IPS-18a (cell line): ENCODE measurements around the gene AMFR.

Experiments used
- H3K27ac ChIP-seq: one replicate; pipeline ENCODE4 v1.5.1; 2013; ENCODE audit warnings: low read length
- H3K27me3 ChIP-seq: one replicate; pipeline ENCODE4 v1.6.1; 2013; ENCODE audit warnings: mild to moderate bottlenecking, low read length; ENCODE audit not compliant: control insufficient read depth, insufficient read depth
- H3K36me3 ChIP-seq: one replicate; pipeline ENCODE4 v1.6.1; 2013; ENCODE audit warnings: low read depth, low read length; ENCODE audit not compliant: control insufficient read depth
- H3K4me1 ChIP-seq: one replicate; pipeline ENCODE4 v1.6.1; 2013; ENCODE audit warnings: low read depth, low read length; ENCODE audit not compliant: control insufficient read depth
- H3K4me3 ChIP-seq: one replicate; pipeline ENCODE4 v1.5.1; 2013; ENCODE audit warnings: low read length
- H3K9ac ChIP-seq: one replicate; pipeline ENCODE4 v1.6.1; 2013; ENCODE audit warnings: mild to moderate bottlenecking, low read length, moderate library complexity
- H3K9me3 ChIP-seq: one replicate; pipeline ENCODE4 v1.6.1; 2013; ENCODE audit warnings: low read depth, low read length; ENCODE audit not compliant: control insufficient read depth

AMFR gene

DNA sequence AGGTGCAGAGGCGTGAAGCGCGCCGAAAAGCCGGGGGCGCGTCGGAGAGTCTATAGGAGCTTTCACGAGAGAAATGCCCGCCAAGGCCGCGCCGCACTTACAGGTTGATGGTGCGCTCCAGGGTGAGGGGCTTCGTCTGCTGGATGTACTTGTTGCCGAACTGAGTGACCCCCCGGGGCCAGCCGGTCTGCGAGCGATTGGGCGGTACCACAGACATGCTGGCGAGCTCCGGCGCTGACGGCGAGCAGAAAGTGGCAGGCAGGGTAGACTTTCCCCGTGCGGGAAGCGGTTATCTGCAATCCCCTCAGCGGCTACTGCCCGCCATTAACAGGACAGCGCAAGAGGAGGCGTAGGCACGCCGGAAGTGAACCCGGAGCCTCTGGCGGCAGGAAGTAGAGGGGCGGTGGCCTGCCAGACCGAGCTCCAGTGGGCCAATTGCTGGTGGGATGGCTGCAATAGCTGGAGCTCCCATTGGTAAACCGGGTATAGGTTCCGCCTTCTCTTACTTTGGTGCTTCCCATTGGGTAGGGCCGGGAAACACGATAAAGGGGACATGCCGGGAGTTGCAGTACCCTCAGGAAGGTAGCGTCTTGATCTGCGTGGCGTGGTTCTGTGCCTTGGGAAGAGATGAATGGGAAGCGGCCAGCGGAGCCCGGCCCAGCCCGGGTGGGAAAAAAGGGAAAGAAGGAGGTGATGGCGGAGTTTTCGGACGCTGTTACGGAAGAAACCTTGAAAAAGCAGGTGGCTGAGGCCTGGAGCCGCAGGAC lies 25.8 kb upstream of the AMFR start, which contains the start of the genes NUDT21 and OGFOD1:
TSS of gene NUDT21 (minus strand) at position 347 of the 767 bp plus-strand sequence. CDS start at position 217, 130 bp downstream.
TSS of gene OGFOD1 (plus strand) at position 569 of the 767 bp plus-strand sequence. CDS start at position 628, 59 bp downstream.
- peak within 1 kb of the TSS; percentile 87 for H3K9ac ChIP-seq
- peak within 1 kb of the TSS; percentile 97 for H3K4me3 ChIP-seq
- H3K9me3 ChIP-seq = no peaks in the 10 kb centered on the region
- peaks cover 4% of the 10 kb centered on the region for H3K4me1 ChIP-seq
- H3K27ac ChIP-seq = peak within 1 kb of the TSS; percentile 69
- no peaks in the 10 kb centered on the region for H3K27me3 ChIP-seq
- H3K36me3 ChIP-seq = peaks cover 41% of the 10 kb centered on the region

DNA sequence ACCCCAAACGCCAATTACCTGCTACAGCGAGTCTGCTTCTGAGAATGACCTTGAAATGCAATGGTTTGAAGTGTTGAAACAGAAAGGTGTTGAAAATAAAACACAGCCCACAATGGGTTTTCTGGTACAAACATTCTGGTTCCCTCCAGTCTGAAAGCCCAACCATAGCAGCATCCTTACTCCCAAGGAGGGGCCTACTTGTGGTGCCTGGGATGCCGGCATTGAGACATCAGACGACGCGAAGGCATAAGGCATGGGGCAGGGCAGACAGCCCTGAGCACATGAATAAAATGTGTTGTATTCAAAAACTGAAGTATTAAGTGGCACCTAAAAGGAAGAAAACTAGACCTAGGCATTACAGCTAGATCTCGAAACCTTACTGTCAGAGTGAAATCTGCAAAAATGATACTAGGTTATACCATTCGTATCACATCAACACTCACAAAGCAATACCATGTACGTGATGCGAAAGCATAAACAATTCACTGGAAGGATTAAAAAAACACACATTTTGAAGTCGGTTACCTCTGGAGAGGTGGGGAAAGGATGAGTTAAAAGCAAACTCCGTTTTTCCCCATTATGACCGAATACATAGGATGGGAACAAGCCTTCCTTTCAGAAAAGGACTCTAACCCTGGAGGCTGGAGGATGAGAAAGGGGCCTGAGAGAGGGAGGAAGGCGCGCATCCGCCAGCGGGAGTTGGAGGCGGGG lies 25.1 kb upstream of the AMFR start:
- Histone ChIP-seq H3K27ac (no peak overlapping the region), H3K9ac (peak overlapping the region; percentile 87), H3K4me3 (peak overlapping the region; percentile 97), H3K36me3 (peaks cover 41% of the 10 kb centered on the region), H3K27me3 (no peaks in the 10 kb centered on the region), H3K9me3 (no peaks in the 10 kb centered on the region), H3K4me1 (peaks cover 4% of the 10 kb centered on the region)

DNA sequence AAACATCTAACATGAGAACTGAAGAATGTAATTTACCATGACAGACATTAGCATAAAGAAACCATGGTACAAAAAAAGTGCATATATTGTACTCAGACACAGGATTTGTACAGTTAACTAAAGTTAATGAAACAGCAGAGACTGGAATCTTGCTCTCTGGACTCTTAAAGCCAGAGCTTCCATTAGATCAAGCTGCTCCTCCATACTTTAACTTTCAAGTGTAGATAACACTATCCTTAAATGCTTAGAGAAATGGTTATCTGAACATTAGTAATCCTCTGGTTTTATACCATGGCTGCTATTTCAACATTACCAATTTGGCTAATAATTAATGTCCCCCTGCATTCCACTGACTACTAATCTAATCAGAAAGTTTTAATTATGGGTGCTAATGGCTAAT lies 22.7 kb upstream of the AMFR start:
- Histone ChIP-seq H3K36me3 (peaks cover 23% of the 10 kb centered on the region), H3K9ac (no peak overlapping the region), H3K27ac (no peak overlapping the region), H3K4me1 (peaks cover 4% of the 10 kb centered on the region), H3K4me3 (no peak overlapping the region), H3K9me3 (no peaks in the 10 kb centered on the region), H3K27me3 (no peaks in the 10 kb centered on the region)

DNA sequence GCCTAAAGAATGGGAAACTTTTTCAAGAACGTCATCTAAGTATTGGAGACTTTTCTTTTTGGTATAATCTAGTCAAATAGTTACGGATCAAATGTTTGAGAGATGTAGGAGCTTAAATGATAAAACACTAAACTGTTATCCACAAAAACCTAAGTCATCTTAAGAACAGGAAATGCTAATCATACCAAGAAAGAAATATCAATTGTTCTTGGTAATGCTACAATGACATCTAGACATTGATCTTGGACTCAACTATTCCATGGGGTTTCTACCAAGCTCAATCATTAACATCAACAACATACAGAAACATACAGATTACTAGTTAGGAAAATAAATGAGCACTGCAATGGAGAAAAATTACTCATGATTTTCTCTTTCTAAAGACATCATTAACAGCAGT lies 21.9 kb upstream of the AMFR start:
- no peaks in the 10 kb centered on the region for H3K9me3 ChIP-seq
- H3K4me1 ChIP-seq = peaks cover 4% of the 10 kb centered on the region
- H3K36me3 ChIP-seq = peaks cover 23% of the 10 kb centered on the region
- H3K27me3 ChIP-seq = no peaks in the 10 kb centered on the region
- no peak overlapping the region for H3K9ac ChIP-seq
- no peak overlapping the region for H3K27ac ChIP-seq
- H3K4me3 ChIP-seq = no peak overlapping the region

DNA sequence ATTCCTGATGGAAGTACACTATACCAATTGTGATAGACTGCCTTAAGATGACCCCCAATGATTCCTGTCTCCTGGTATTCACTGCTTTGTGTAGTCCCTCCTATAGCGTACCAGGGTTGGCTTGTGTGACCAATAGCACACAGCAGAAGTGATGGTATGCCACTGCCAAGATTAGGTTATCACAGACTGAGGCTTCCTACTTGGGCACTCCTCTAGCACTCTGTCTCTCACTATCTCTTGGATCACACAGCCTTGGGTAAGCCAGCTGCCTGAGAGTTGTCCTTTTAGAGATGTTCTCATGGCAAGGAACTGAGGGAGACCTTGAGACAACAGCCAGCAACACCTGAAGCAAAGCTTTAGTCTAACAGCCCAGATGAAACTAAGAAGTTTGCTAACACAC lies 12.7 kb upstream of the AMFR start:
- H3K36me3 ChIP-seq = peaks cover 51% of the 10 kb centered on the region
- no peaks in the 10 kb centered on the region for H3K9me3 ChIP-seq
- H3K4me3 ChIP-seq = no peak overlapping the region
- no peaks in the 10 kb centered on the region for H3K4me1 ChIP-seq
- H3K27ac ChIP-seq = no peak overlapping the region
- no peak overlapping the region for H3K9ac ChIP-seq
- H3K27me3 ChIP-seq = no peaks in the 10 kb centered on the region

DNA sequence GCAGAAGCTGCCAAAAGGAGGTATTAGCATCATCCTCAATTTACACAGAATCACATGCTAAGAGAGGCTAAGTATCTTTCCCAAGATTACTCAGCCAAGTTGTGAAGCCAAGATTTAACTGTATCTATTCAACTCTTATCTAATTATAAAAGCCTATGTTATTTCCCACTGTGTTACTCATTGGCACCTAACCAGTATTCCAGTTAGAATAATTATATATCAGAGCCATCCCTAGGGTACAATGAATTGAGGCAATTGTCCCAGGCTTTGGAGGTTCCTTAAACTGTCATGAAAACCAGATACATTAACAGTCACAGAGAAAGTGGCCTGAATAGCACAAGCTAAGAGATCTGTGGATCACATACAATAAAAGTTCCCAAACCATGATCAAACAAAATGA lies 10.9 kb upstream of the AMFR start:
- no peaks in the 10 kb centered on the region for H3K4me1 ChIP-seq
- peaks cover 67% of the 10 kb centered on the region for H3K36me3 ChIP-seq
- H3K4me3 ChIP-seq = no peak overlapping the region

DNA sequence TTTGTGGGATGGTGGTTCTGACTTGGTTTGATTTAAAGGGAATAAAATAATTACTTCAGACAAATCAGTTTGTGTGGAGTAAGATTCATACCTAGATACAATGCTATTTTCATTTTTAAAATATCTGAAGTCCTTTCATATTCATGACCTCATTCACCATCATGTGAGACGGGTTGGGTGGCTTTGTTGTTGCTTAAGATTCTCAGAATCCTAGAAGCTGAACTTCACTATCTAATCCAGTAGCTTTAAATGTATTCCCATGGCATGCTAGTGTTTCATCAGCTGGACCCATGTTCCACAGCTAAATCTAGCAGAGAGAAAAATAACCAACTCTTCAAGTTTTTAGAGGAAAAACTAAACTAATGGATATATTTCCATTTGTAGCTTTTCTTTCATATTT lies 2.7 kb upstream of the AMFR start:
- no peak overlapping the region for H3K27ac ChIP-seq

More for the DNA sequence above, 10.9 kb upstream of the AMFR start:
- Histone ChIP-seq H3K9ac (no peak overlapping the region), H3K9me3 (no peaks in the 10 kb centered on the region), H3K27ac (no peak overlapping the region), H3K27me3 (no peaks in the 10 kb centered on the region)

DNA sequence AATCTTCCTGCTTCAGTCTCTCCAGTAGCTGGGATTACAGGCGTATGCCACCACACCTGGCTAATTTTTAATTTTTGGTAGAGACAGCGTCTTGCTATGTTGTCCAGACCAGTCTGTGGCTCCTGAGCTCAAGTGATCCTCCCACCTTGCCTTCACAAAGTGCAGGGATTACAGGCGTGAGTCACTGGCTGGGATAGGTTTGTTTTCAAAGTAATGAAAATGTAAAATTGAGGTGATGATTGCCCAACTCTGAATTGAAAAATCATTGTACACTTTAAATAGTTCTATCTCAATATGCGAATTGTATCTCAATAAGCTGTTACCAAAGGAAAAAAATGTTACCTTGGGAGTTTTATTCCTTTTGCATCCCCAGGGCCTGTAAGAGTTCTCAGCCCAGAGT lies 1.2 kb upstream of the AMFR start:
- peaks cover 14% of the 10 kb centered on the region for H3K36me3 ChIP-seq
- no peaks in the 10 kb centered on the region for H3K9me3 ChIP-seq
- no peak overlapping the region for H3K9ac ChIP-seq
- no peak overlapping the region for H3K27ac ChIP-seq
- peaks cover 34% of the 10 kb centered on the region for H3K27me3 ChIP-seq
- H3K4me3 ChIP-seq = no peak overlapping the region
- H3K4me1 ChIP-seq = peaks cover 16% of the 10 kb centered on the region

More for the DNA sequence above, 2.7 kb upstream of the AMFR start:
- Histone ChIP-seq H3K9me3 (no peaks in the 10 kb centered on the region), H3K4me1 (peaks cover 7% of the 10 kb centered on the region), H3K27me3 (peaks cover 21% of the 10 kb centered on the region), H3K4me3 (no peak overlapping the region), H3K9ac (no peak overlapping the region), H3K36me3 (peaks cover 28% of the 10 kb centered on the region)

DNA sequence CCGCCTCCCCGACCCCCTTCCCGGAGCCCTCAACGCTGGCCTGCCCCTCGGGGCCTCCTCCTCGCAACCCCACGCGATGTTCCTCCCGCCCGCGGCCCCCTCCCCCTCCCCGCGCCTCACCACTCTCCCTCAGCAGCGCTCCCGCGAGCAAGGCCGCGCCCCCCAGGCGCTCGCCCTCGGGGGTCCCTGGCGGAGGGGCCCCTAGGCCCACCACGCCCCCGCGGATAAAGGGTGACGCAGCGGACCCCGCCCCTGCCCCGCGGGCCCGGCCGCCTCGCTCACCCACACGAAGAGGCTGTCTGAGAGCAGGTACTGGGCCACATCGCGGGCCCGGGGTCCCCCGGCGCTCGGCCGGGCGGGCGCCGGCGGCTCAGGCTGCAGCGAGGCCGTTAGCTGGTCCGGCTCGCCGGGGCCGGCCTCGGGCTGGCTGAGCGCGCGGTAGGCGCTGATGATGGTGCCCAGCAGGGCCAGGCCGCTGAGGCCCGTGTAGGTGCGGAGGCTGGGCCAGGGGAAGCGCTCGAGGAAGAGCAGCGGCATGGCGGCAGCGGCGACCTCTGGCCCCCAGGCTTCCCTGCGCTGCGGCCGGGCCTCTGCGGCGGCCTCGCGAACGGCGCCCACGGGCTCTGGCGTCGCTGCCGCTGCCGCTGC lies 430 bp downstream of the AMFR start:
- Histone ChIP-seq H3K4me3 (peak overlapping the region; percentile 72), H3K27me3 (peaks cover 34% of the 10 kb centered on the region), H3K9ac (peak overlapping the region; percentile 42), H3K9me3 (no peaks in the 10 kb centered on the region), H3K27ac (no peak overlapping the region), H3K4me1 (peaks cover 21% of the 10 kb centered on the region), H3K36me3 (no peaks in the 10 kb centered on the region)

DNA sequence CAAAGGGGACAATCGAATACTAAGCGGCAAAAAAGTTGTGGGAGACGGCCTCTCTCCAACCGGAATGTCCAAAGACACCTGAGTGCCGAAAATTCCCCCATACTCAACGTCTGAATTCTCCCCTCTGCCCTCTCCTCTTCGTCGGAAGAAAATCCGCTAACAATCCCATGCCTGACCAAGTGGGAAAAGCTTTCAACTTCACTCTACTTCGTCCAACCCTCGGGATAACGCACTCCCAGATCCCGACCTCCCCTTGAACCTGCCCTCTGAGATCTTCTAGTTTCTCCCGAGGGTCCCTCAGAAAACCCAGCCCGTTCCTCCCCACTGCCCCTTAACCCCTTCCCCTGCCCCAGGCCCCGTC lies 961 bp downstream of the AMFR start:
- no peak overlapping the region for H3K27ac ChIP-seq
- H3K4me3 ChIP-seq = peak overlapping the region; percentile 72
- H3K4me1 ChIP-seq = peaks cover 21% of the 10 kb centered on the region
- peaks cover 34% of the 10 kb centered on the region for H3K27me3 ChIP-seq
- H3K36me3 ChIP-seq = no peaks in the 10 kb centered on the region
- no peaks in the 10 kb centered on the region for H3K9me3 ChIP-seq
- peak overlapping the region; percentile 42 for H3K9ac ChIP-seq

DNA sequence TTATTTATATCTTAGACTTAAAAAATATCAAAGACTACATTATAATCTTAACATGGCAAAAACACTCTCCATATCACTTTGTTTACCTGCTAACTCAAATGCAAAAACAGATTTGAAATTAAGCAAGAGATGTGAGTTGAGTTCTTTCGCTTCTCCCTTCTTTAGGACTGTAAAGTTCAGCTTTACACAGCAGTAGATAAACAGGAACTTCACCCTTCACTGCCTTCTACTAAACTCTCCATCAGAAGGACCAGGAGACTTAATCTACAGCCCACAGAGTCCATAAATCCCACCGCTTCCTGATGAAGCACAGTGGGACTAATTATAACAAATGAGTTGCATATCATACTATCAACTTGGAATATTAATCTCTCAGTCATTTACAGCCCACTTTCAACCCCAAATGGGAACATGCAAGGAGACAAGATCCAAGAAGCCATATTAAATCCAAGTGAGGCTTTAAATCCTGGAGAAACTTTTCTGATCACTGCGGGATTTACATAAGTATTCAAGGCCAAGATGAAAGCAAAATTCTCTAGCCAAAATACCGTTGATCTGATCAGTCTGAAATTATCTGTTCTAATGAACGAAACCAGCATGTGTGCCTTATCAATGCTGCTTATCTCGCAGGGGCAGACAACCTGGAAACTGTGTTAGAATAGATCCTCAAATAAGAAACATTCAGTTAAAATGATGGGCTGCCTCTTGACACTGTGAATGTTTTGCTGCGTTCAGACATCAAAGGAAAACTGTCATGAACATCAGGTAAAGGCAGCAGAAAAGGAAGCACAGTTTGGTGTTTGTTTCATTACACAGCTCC lies 1.6 kb downstream of the AMFR start:
- H3K4me1 ChIP-seq = peaks cover 21% of the 10 kb centered on the region
- peak overlapping the region; percentile 72 for H3K4me3 ChIP-seq
- no peak overlapping the region for H3K27ac ChIP-seq
- no peaks in the 10 kb centered on the region for H3K36me3 ChIP-seq
- peak overlapping the region; percentile 42 for H3K9ac ChIP-seq
- H3K27me3 ChIP-seq = peaks cover 34% of the 10 kb centered on the region
- no peaks in the 10 kb centered on the region for H3K9me3 ChIP-seq
